HCT116 (cell line): ENCODE measurements around the gene ROCK2. TPM values are rescaled to one million over a fixed set of nuclear protein-coding genes. Genes with fewer than 3 reads are reported as not detected.

Experiments used
- ATAC-seq: fragments of 200-7000 bp; cut with Tn5 transposase; 2 replicates; pipeline ENCODE4 v1.9.1; 2020; ENCODE audit warnings: mild to moderate bottlenecking, moderate library complexity
- BruUV-seq: library from RNA; stranded (reverse); fragments of 400-500 nt; replicated peaks from 2 replicates; lab custom pipeline; 2021; lab: Mats Ljungman, UMichigan
- CTCF ChIA-PET: fragments of 300-600 bp; sonication (Branson Sonifier 250); formaldehyde crosslinking; loops from one replicate; lab custom pipeline; 2021; ENCODE audit warnings: antibody characterized with exemption; lab: Charles Lee
- POLR2A ChIA-PET: fragments of 300-600, 350-600 bp; sonication (Branson Sonifier 250); formaldehyde crosslinking; loops from one replicate; lab custom pipeline; 2021; ENCODE audit warnings: antibody characterized with exemption; lab: Charles Lee
- RAD21 ChIA-PET, 2 experiments: fragments of 300-600 bp; sonication (Branson Sonifier 250); formaldehyde crosslinking; loops; one replicate each; lab custom pipeline; 2023; ENCODE audit warnings: low total read pairs in 2 of 2; ENCODE audit not compliant: uncharacterized antibody in 2 of 2, unreplicated experiment in 2 of 2, low non-redundant PET in 1 of 2; lab: Charles Lee
- DNase-seq: peaks from one replicate; pipeline ENCODE4 v3.0.0-alpha.2; 2010; ENCODE audit warnings: low read depth, low spot score
- H2AFZ ChIP-seq: fragments of 200-600 bp; shearing (Covaris generic), sonication (generic); 2 replicates; pipeline ENCODE4 v1.6.1; 2017; ENCODE audit warnings: low read depth, mixed run types, mixed read lengths, antibody characterized with exemption, low read length; ENCODE audit not compliant: poor library complexity, severe bottlenecking
- H3K27ac ChIP-seq: 2 replicates; pipeline ENCODE4 v1.5.1; 2012; ENCODE audit warnings: low read depth, low read length
- H3K27me3 ChIP-seq: fragments of 200-600 bp; sonication (generic); 2 replicates; pipeline ENCODE4 v1.6.1; 2016; ENCODE audit warnings: mixed run types, low read length, mixed read lengths; ENCODE audit not compliant: insufficient read depth
- H3K36me3 ChIP-seq, 2 experiments: fragments of 200-500 bp in 1 of 2; fragments of 200-600 bp in 1 of 2; sonication (Bioruptor generic) in 1 of 2; sonication (generic) in 1 of 2; 2 replicates each; pipeline versions ENCODE4 v1.5.1 to v1.6.1; 2014 to 2016; ENCODE audit warnings: low read length in 2 of 2, inconsistent platforms in 1 of 2, mixed read lengths in 1 of 2, mixed run types in 1 of 2; ENCODE audit not compliant: insufficient read depth in 2 of 2, control insufficient read depth in 1 of 2
- H3K4me1 ChIP-seq, 2 experiments: fragments of 200-600 bp in 1 of 2; sonication (generic) in 1 of 2; 2 replicates each; pipeline versions ENCODE4 v1.5.1 to v1.6.1; 2012 to 2017; ENCODE audit warnings: low read length in 2 of 2, inconsistent platforms in 1 of 2, mild to moderate bottlenecking in 1 of 2, mixed read lengths in 1 of 2, mixed run types in 1 of 2, moderate library complexity in 1 of 2; ENCODE audit not compliant: insufficient read depth in 2 of 2, control insufficient read depth in 1 of 2
- H3K4me2 ChIP-seq: fragments of 200-600 bp; sonication (generic); 2 replicates; pipeline ENCODE4 v1.6.1; 2017; ENCODE audit warnings: mixed run types, low read length, mixed read lengths
- H3K4me3 ChIP-seq, 2 experiments: fragments of 200-600 bp in 1 of 2; sonication (generic) in 1 of 2; replicated peaks in 1 of 2; 2 replicates each; pipeline ENCODE4 v1.5.1; 2011 to 2016; ENCODE audit warnings: low read length in 2 of 2, control low read depth in 1 of 2, low read depth in 1 of 2, mild to moderate bottlenecking in 1 of 2, mixed read lengths in 1 of 2, mixed run types in 1 of 2
- H3K79me2 ChIP-seq: fragments of 200-600 bp; sonication (generic); 2 replicates; pipeline ENCODE4 v1.6.1; 2017; ENCODE audit warnings: mild to moderate bottlenecking, mixed run types, low read length, moderate library complexity, mixed read lengths; ENCODE audit not compliant: insufficient read depth
- H3K9ac ChIP-seq: fragments of 200-600 bp; sonication (generic); 2 replicates; pipeline ENCODE4 v1.6.1; 2016; ENCODE audit warnings: low read length, mixed read lengths
- H3K9me2 ChIP-seq: fragments of 200-600 bp; sonication (generic), shearing (Covaris generic); 2 replicates; pipeline ENCODE4 v1.6.1; 2017; ENCODE audit warnings: mixed run types, mild to moderate bottlenecking, moderate library complexity; ENCODE audit not compliant: insufficient read depth
- H3K9me3 ChIP-seq, 2 experiments: fragments of 200-500 bp in 1 of 2; fragments of 200-600 bp in 1 of 2; sonication (Bioruptor generic) in 1 of 2; sonication (generic) in 1 of 2; 2 replicates each; pipeline ENCODE4 v1.6.1; 2014 to 2017; ENCODE audit warnings: low read length in 2 of 2, mixed read lengths in 2 of 2, inconsistent platforms in 1 of 2, low read depth in 1 of 2, mild to moderate bottlenecking in 1 of 2, mixed run types in 1 of 2, moderate library complexity in 1 of 2; ENCODE audit not compliant: control insufficient read depth in 1 of 2, insufficient read depth in 1 of 2
- H4K20me1 ChIP-seq: fragments of 200-600 bp; sonication (generic), shearing (Covaris generic); 2 replicates; pipeline ENCODE4 v1.6.1; 2017; ENCODE audit warnings: mixed run types, mild to moderate bottlenecking, moderate library complexity; ENCODE audit not compliant: insufficient read depth
- ATF3 ChIP-seq: IDR thresholded peaks from 2 replicates; pipeline ENCODE4 v1.6.1; 2012
- CEBPB ChIP-seq: IDR thresholded peaks from 2 replicates; pipeline ENCODE4 v1.6.1; 2012; ENCODE audit warnings: low read depth
- EGR1 ChIP-seq: IDR thresholded peaks from 2 replicates; pipeline ENCODE4 v1.6.1; 2012; ENCODE audit warnings: low read depth
- FOSL1 ChIP-seq: IDR thresholded peaks from 2 replicates; pipeline ENCODE4 v1.6.1; 2012; ENCODE audit warnings: low read depth
- JUND ChIP-seq: IDR thresholded peaks from 2 replicates; pipeline ENCODE4 v1.6.1; 2012
- MAX ChIP-seq: IDR thresholded peaks from 2 replicates; pipeline ENCODE4 v1.6.1; 2012
- POLR2A ChIP-seq: IDR thresholded peaks from 2 replicates; pipeline ENCODE4 v1.7.0; 2011; ENCODE audit warnings: borderline replicate concordance; ENCODE audit not compliant: insufficient read depth, insufficient read length; ENCODE audit errors: extremely low read depth
- RAD21 ChIP-seq: IDR thresholded peaks from 2 replicates; pipeline ENCODE4 v1.6.1; 2012; ENCODE audit warnings: low read depth, mild to moderate bottlenecking
- REST ChIP-seq: IDR thresholded peaks from 2 replicates; pipeline ENCODE4 v1.6.1; 2012; ENCODE audit warnings: low read depth
- SIN3A ChIP-seq: IDR thresholded peaks from 2 replicates; pipeline ENCODE4 v1.6.1; 2012; ENCODE audit warnings: low read depth
- SP1 ChIP-seq: IDR thresholded peaks from 2 replicates; pipeline ENCODE4 v1.6.1; 2012; ENCODE audit warnings: low read depth
- ZBTB33 ChIP-seq: IDR thresholded peaks from 2 replicates; pipeline ENCODE4 v1.6.1; 2011; ENCODE audit warnings: mild to moderate bottlenecking, low read length, moderate library complexity; ENCODE audit not compliant: insufficient replicate concordance; ENCODE audit errors: extremely low read depth
- ZFX ChIP-seq: fragments of 450-650 bp; IDR thresholded peaks from 2 replicates; pipeline ENCODE4 v1.6.1; 2017
- ZNF274 ChIP-seq: fragments of 200-500 bp; sonication (Bioruptor generic); IDR thresholded peaks from 2 replicates; pipeline ENCODE4 v1.6.1; 2014; ENCODE audit warnings: mild to moderate bottlenecking, low read depth, low read length, inconsistent platforms
- intact Hi-C: fragments of 100-400 bp; cut with micrococcal nuclease; formaldehyde crosslinking; loops from 2 replicates; pipeline ENCODE4 v1.10.0; 2022
- total RNA-seq: library from RNA; stranded (reverse); gene quantifications from one replicate; pipeline ENCODE4 v1.2.1, GENCODE V29; 2021; ENCODE audit not compliant: unreplicated experiment

The ROCK2 gene
- total RNA-seq, 1 experiment from 2014 or later: 48.0 TPM

GRCh38 chr2:11187083-11187619 lies 157.3 kb downstream of the ROCK2 start:
- DNase-seq (peak; percentile 36), ATAC-seq (peak; percentile 54; the same call in 1 of the 2 replicates)
- POLR2A ChIA-PET: no interaction called here
- Histone ChIP-seq H3K4me1 (peaks cover 0 to 9% of the 10 kb centered on the region in 2 experiments; a peak in 2 of 4 replicates), H3K27ac (no peak overlapping the region), H3K79me2 (no peaks in the 10 kb centered on the region), H3K4me2 (peak overlapping the region; percentile 15; the same call in 1 of the 2 replicates), H3K36me3 (peaks cover 4 to 14% of the 10 kb centered on the region in 2 experiments; a peak in 3 of 4 replicates), H3K4me3 (no peak overlapping the region), H4K20me1 (no peaks in the 10 kb centered on the region), H3K9ac (no peak overlapping the region), H3K27me3 (no peaks in the 10 kb centered on the region), H3K9me2 (no peaks in the 10 kb centered on the region), H3K9me3 (no peaks in the 10 kb centered on the region), H2AFZ (no peak overlapping the region)
- CTCF ChIA-PET: interaction anchor here (0.6 kb wide), 1 partner anchor 61 kb away, joined by 3 read pairs; no protein-coding TSS in a partner anchor
- BruUV-seq: no TSS peak
- TF ChIP-seq REST (no peak), CEBPB (peak; percentile 53; the same call in 1 of the 2 replicates), FOSL1 (peak; percentile 72)
- intact Hi-C loops: no loop called here
- RAD21 ChIA-PET: no interaction called here

- Histone ChIP-seq H3K9me2 (no peaks in the 10 kb centered on the region), H3K79me2 (no peaks in the 10 kb centered on the region), H3K27me3 (no peaks in the 10 kb centered on the region), H3K4me1 (peaks cover 0 to 9% of the 10 kb centered on the region in 2 experiments; a peak in 2 of 4 replicates), H3K36me3 (peaks cover 4 to 15% of the 10 kb centered on the region in 2 experiments; a peak in 3 of 4 replicates), H3K9ac (no peak overlapping the region), H2AFZ (no peak overlapping the region), H3K27ac (no peak overlapping the region), H4K20me1 (no peaks in the 10 kb centered on the region), H3K4me2 (no peak overlapping the region), H3K4me3 (no peak overlapping the region), H3K9me3 (no peaks in the 10 kb centered on the region)
- DNase-seq (no peak), ATAC-seq (no peak)
- RAD21 ChIA-PET: no interaction called here
- POLR2A ChIA-PET: no interaction called here
- no TSS peak for BruUV-seq
- CTCF ChIA-PET: no interaction called here
- intact Hi-C loops: no loop called here
- no peak for TF ChIP-seq ZBTB33
- TF ChIP-seq MAX: no peak
- no peak for TF ChIP-seq ATF3
- TF ChIP-seq SIN3A: no peak
- no peak for TF ChIP-seq SP1
- TF ChIP-seq ZFX: no peak
- no peak for TF ChIP-seq ZNF274
- TF ChIP-seq EGR1: no peak
- TF ChIP-seq POLR2A: no peak
- no peak for TF ChIP-seq JUND
- TF ChIP-seq RAD21: no peak
These were observed 158.3 kb downstream of the ROCK2 start for GRCh38 chr2:11186145-11186544.
